ENCODE measurements around the gene SBNO2. TPM values are rescaled to one million over a fixed set of nuclear protein-coding genes. Genes with fewer than 3 reads are reported as not detected.

The SBNO2 gene
- total RNA-seq, 4 donors from 2014 or later, result 14.9 to 67.2 (median 20.9) TPM

DNA sequence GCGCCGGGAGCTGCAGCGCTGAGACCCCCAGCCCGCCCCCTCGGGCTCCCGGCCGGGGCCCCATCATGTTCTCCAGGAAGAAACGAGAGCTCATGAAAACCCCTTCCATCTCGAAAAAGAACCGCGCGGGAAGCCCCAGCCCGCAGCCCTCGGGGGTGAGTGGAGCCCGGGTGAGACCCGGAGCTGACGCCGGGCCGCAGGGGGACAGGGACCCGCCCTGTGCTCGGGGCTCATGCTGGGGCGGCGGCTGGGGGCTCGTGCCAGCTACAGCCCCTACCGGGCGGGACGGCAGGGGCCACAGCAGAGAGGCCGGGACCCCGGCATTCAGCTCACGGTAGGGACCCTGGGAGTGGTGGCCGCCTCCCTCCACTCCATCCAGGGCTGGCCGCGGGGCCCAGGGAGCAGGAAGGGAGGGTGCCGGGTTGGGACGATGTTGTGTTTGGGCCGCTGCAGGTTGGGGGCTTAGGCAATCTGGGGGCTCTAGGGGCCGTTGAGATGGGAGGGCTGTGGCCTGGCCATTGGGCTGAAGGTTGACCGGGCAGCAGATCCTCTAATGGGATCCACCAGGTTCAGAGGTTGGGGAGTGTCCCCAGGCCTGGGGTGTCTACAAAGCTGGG lies 106.6 kb downstream of the SBNO2 start:
- 0% methylated on average over 7 to 12 of the region's 38 CpGs for WGBS, 2 donors (ENCODE audit: low coverage in 1 of 2)
- peaks cover 0 to 61% (median 21%) of the 10 kb centered on the region in 3 donors for H3K4me1 ChIP-seq
- no peak for TF ChIP-seq POLR2AphosphoS5 (IDR thresholded peaks at IDR 0.05)
- no peak for TF ChIP-seq CTCF (IDR thresholded peaks at IDR 0.05)
- TF ChIP-seq POLR2A (IDR thresholded peaks at IDR 0.05), result no peak
- TF ChIP-seq EP300 (IDR thresholded peaks at IDR 0.05), result no peak
- no peak for ATAC-seq
- peak overlapping the region; percentile 15 to 49 for H3K4me3 ChIP-seq
- H3K27me3 ChIP-seq, result peaks cover 83% of the 10 kb centered on the region
- no peaks in the 10 kb centered on the region for H3K36me3 ChIP-seq
- no peaks in the 10 kb centered on the region for H3K9me3 ChIP-seq
- peak overlapping the region in 3 of 4 donors; percentile 37 to 66 (median 47) for H3K27ac ChIP-seq

GRCh38 chr19:1066748-1067340 lies 107.2 kb downstream of the SBNO2 start, which contains the start of gene ARHGAP45:
ARHGAP45 (plus strand) TSS chr19:1067167; CDS start chr19:1067406, 239 bp downstream.
- peak within 1 kb of the TSS; percentile 15 to 49 for H3K4me3 ChIP-seq
- no peaks in the 10 kb centered on the region for H3K36me3 ChIP-seq
- WGBS, 2 donors (ENCODE audit: low coverage in 1 of 2), result no CpG with 5 or more reads among the region's 61 CpGs
- no peak for ATAC-seq
- H3K9me3 ChIP-seq, result no peaks in the 10 kb centered on the region
- H3K27me3 ChIP-seq, result peaks cover 78% of the 10 kb centered on the region
- H3K27ac ChIP-seq, result peak within 1 kb of the TSS in 3 of 4 donors; percentile 37 to 66 (median 47)
- H3K4me1 ChIP-seq, result peaks cover 0 to 58% (median 21%) of the 10 kb centered on the region in 3 donors
- TF ChIP-seq EP300 (IDR thresholded peaks at IDR 0.05) (no peak), POLR2A (IDR thresholded peaks at IDR 0.05) (peak in 1 of 2 donors; percentile 12)

DNA sequence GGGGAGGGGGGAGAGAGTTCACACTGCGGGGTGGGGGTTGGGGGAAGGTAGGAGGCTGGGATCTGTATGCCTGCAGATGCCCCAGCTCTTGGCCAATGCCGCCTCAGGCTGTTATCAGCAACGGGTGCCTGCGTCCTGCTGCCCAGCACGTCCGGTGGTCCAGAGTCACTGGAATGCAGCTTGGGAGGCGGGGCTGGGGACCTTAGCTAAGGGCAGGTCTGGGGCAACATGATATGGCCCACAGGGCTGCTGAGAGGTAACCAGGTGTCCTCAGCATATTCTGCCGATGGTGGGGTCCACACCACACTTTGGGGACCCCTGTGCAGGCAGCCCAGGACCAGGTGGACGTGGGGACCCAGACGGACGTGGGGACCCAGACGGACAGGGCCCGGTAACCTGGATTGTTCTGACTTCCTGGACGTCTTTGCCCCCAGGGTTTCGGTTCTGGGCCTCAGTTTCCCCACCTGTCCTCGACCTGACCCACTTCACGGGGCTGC lies 107.8 kb downstream of the SBNO2 start:
- no peaks in the 10 kb centered on the region for H3K36me3 ChIP-seq
- no peak for TF ChIP-seq CTCF (IDR thresholded peaks at IDR 0.05)
- TF ChIP-seq EP300 (IDR thresholded peaks at IDR 0.05), result no peak
- no peak for TF ChIP-seq POLR2A (IDR thresholded peaks at IDR 0.05)
- WGBS, 2 donors (ENCODE audit: low coverage in 1 of 2), result 70% methylated on average over 2 of the region's 17 CpGs; no CpG with 5 or more reads in 1 of the 2 donors
- no peak overlapping the region for H3K27ac ChIP-seq
- peaks cover 73% of the 10 kb centered on the region for H3K27me3 ChIP-seq
- H3K4me3 ChIP-seq, result peak overlapping the region in 1 of 2 donors; percentile 49
- no peak for ATAC-seq
- H3K9me3 ChIP-seq, result no peaks in the 10 kb centered on the region
- H3K4me1 ChIP-seq, result peaks cover 0 to 53% (median 21%) of the 10 kb centered on the region in 3 donors

DNA sequence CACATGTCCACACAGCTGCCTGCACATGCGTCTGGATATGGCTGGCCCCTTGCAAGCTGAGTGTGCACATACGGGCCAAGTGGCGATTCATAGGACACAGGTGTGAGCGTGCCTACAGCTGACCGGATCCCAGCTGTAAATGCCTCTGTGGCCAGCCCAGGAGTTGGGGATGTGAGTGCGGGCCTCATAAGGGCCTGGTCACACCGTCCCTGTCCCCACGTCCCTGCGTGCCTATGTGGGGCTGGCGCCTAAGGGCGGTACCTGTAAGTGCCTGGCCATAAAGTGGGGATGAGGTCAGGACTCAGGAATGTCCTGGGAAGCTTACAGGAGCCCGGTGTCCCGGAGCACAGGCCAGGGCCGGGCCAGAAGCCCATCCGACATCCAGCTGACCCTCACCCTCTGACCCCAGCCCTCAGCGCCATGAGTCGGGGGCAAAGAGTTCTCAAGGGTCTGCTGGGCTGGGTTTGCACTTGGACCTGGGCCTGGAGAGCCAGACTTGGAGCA lies 108.4 kb downstream of the SBNO2 start:
- Histone ChIP-seq H3K27ac (no peak overlapping the region), H3K9me3 (no peaks in the 10 kb centered on the region), H3K36me3 (no peaks in the 10 kb centered on the region), H3K27me3 (peaks cover 67% of the 10 kb centered on the region), H3K4me3 (no peak overlapping the region), H3K4me1 (peaks cover 0 to 46% (median 21%) of the 10 kb centered on the region in 3 donors)
- no peak for ATAC-seq
- WGBS, 2 donors (ENCODE audit: low coverage in 1 of 2), result no CpG with 5 or more reads among the region's 17 CpGs
- TF ChIP-seq POLR2A (IDR thresholded peaks at IDR 0.05) (no peak), CTCF (IDR thresholded peaks at IDR 0.05) (no peak), EP300 (IDR thresholded peaks at IDR 0.05) (no peak), POLR2AphosphoS5 (IDR thresholded peaks at IDR 0.05) (no peak)

DNA sequence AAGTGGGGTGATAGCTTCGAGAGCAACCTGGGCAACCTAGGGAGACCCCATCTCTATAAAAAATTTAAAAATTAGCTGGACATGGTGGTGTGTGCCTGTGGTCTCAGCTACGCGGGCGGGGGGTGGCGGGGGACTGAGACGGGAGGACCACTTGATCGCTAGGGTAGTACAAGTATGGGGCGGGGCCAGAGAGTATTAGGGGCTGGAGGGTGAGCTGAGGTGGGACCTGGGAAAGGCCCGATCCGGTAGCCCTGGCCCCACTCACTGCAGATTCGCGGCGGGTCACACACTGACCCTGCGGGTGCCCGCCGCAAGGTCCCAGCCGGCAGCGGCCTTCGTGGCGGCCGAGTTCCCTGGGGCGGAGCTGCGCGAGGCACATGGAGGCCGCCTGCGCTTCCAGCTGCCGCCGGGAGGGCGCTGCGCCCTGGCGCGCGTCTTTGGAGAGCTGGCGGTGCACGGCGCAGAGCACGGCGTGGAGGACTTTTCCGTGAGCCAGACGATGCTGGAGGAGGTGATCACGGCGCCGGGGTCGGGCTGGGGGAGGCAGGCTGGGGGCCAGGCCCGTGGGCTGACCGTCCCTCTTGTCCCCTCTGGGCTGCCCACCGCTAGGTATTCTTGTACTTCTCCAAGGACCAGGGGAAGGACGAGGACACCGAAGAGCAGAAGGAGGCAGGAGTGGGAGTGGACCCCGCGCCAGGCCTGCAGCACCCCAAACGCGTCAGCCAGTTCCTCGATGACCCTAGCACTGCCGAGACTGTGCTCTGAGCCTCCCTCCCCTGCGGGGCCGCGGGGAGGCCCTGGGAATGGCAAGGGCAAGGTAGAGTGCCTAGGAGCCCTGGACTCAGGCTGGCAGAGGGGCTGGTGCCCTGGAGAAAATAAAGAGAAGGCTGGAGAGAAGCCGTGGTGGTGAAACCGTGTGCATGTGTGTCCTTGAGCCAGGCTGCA lies 109.1 kb downstream of the SBNO2 start:
- ATAC-seq, result peak; percentile 65
- H3K27me3 ChIP-seq, result peaks cover 60% of the 10 kb centered on the region

More for the DNA sequence above, 109.1 kb downstream of the SBNO2 start:
- no peak overlapping the region for H3K27ac ChIP-seq
- TF ChIP-seq CTCF (IDR thresholded peaks at IDR 0.05), result peak in 3 of 4 experiments; percentile 73 to 88 (median 79)
- TF ChIP-seq POLR2A (IDR thresholded peaks at IDR 0.05), result no peak
- H3K4me1 ChIP-seq, result peaks cover 0 to 42% (median 21%) of the 10 kb centered on the region in 3 donors
- H3K9me3 ChIP-seq, result peaks cover 0 to 1% (median 0%) of the 10 kb centered on the region in 3 donors
- no peaks in the 10 kb centered on the region for H3K36me3 ChIP-seq
- peak overlapping the region in 1 of 2 donors; percentile 8 for H3K4me3 ChIP-seq
- WGBS, 2 donors (ENCODE audit: low coverage in 1 of 2), result 6 to 13% methylated on average over 7 to 10 of the region's 60 CpGs

Data from gastroesophageal sphincter (tissue), 4 donors.